Testis (tissue), 2 donors: Measurements from ENCODE around the gene PTPRN2.

ENCODE experiments used
- POLR2A ChIP-seq: fragments of 450-650 bp; IDR thresholded peaks from one replicate; pipeline ENCODE4 v1.6.1; 2017; ENCODE audit warnings: antibody characterized with exemption, mild to moderate bottlenecking, moderate library complexity
- TF ChIP-seq, protein P1 (sequence below), 3 experiments: fragments of 450-650 bp in 2 of 3; fragments of 200-600 bp in 1 of 3; sonication (generic) in 1 of 3; IDR thresholded peaks; one replicate each; pipeline ENCODE4 v1.5.1; 2016 to 2019; ENCODE audit warnings: antibody characterized with exemption in 3 of 3, mild to moderate bottlenecking in 2 of 3, moderate library complexity in 1 of 3

DNA sequence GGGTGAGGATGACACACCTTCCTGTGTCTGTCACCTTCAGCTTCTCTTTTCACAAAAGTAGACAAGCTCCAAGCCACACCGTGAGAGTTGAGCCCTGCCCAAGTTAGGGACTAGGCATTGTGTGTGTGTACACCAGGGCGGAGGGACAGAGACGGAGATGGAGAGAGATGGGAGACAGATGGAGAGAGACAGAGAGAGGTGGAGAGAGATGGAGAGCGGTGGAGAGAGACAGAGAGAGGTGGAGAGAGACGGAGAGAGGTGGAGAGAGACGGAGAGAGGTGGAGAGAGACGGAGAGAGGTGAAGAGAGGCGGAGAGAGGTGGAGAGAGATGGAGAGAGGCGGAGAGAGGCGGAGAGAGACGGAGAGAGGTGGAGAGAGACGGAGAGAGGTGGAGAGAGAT, 1043.8 kb downstream of the PTPRN2 start:
- TF ChIP-seq, protein P1, sequence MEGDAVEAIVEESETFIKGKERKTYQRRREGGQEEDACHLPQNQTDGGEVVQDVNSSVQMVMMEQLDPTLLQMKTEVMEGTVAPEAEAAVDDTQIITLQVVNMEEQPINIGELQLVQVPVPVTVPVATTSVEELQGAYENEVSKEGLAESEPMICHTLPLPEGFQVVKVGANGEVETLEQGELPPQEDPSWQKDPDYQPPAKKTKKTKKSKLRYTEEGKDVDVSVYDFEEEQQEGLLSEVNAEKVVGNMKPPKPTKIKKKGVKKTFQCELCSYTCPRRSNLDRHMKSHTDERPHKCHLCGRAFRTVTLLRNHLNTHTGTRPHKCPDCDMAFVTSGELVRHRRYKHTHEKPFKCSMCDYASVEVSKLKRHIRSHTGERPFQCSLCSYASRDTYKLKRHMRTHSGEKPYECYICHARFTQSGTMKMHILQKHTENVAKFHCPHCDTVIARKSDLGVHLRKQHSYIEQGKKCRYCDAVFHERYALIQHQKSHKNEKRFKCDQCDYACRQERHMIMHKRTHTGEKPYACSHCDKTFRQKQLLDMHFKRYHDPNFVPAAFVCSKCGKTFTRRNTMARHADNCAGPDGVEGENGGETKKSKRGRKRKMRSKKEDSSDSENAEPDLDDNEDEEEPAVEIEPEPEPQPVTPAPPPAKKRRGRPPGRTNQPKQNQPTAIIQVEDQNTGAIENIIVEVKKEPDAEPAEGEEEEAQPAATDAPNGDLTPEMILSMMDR (IDR thresholded peaks at IDR 0.05) = no peak
- TF ChIP-seq POLR2A = no peak
